ENCODE results near the gene MCM7. TPM values are rescaled to one million over a fixed set of nuclear protein-coding genes. Genes with fewer than 3 reads are reported as not detected.

The MCM7 gene
- total and polyA plus RNA-seq, 2 of the 13 experiments (the other 11 are each of a cell fraction or from before 2014, with no cell fraction given): 84.5 to 214 TPM

DNA sequence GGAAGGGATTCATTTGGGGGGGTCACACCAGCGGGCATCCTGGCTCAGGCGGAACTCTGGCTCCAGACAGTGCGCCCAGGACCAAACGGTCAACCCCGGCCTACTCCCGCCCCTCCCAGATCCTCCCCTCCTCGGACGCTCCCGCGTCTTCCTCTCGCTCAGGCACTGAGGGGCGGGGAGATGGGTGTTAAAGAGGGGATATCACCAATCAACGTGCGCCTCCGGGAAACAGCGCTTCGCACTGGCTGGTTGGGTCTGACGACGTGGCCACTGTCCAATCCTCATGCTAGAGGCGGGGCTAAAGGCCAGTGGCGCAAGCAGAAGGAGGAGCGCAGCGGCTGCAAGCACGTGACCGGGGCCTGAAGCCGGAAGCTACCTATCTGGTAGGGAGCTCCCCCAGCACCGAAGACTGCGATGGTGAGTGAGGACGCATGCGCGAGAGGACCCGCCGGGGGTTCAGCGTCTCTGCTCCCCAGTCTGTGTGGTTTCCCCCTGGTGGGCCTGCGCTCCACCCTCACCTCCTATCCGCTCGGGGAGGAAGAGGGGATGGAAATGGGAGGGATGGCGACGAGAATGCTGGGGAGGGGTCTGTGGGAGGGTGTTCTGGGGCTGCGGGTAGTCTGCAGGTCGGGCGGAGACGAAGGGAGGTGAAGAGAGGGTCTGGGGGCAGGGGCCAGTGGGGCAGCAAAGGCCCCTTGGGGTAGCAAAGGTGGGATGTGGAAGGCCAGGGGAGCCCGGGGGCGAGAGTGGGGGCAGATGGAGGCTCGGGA is 47.5 kb upstream of the MCM7 start, which contains the start of gene LAMTOR4 (continued):
- TF ChIP-seq, protein P1, sequence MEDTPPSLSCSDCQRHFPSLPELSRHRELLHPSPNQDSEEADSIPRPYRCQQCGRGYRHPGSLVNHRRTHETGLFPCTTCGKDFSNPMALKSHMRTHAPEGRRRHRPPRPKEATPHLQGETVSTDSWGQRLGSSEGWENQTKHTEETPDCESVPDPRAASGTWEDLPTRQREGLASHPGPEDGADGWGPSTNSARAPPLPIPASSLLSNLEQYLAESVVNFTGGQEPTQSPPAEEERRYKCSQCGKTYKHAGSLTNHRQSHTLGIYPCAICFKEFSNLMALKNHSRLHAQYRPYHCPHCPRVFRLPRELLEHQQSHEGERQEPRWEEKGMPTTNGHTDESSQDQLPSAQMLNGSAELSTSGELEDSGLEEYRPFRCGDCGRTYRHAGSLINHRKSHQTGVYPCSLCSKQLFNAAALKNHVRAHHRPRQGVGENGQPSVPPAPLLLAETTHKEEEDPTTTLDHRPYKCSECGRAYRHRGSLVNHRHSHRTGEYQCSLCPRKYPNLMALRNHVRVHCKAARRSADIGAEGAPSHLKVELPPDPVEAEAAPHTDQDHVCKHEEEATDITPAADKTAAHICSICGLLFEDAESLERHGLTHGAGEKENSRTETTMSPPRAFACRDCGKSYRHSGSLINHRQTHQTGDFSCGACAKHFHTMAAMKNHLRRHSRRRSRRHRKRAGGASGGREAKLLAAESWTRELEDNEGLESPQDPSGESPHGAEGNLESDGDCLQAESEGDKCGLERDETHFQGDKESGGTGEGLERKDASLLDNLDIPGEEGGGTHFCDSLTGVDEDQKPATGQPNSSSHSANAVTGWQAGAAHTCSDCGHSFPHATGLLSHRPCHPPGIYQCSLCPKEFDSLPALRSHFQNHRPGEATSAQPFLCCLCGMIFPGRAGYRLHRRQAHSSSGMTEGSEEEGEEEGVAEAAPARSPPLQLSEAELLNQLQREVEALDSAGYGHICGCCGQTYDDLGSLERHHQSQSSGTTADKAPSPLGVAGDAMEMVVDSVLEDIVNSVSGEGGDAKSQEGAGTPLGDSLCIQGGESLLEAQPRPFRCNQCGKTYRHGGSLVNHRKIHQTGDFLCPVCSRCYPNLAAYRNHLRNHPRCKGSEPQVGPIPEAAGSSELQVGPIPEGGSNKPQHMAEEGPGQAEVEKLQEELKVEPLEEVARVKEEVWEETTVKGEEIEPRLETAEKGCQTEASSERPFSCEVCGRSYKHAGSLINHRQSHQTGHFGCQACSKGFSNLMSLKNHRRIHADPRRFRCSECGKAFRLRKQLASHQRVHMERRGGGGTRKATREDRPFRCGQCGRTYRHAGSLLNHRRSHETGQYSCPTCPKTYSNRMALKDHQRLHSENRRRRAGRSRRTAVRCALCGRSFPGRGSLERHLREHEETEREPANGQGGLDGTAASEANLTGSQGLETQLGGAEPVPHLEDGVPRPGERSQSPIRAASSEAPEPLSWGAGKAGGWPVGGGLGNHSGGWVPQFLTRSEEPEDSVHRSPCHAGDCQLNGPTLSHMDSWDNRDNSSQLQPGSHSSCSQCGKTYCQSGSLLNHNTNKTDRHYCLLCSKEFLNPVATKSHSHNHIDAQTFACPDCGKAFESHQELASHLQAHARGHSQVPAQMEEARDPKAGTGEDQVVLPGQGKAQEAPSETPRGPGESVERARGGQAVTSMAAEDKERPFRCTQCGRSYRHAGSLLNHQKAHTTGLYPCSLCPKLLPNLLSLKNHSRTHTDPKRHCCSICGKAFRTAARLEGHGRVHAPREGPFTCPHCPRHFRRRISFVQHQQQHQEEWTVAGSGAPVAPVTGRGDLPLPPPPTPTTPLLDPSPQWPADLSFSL (CRISPR knock-in tag; IDR thresholded peaks at IDR 0.05): no peak
- TF ChIP-seq ZNF605 (CRISPR knock-in tag; IDR thresholded peaks at IDR 0.05): no peak; the same call in 1 of the 2 replicates
- 0 out of 2 replicates have a peak, but pooled peaks have one; percentile 19 for TF ChIP-seq SIX4 (CRISPR knock-in tag; IDR thresholded peaks at IDR 0.05)
- no peak for TF ChIP-seq MBD4 (IDR thresholded peaks at IDR 0.05; ENCODE audit: borderline replicate concordance, low read length)
- TF ChIP-seq ZNF879 (CRISPR knock-in tag; IDR thresholded peaks at IDR 0.05): no peak
- peak; percentile 58 for TF ChIP-seq ASH2L (IDR thresholded peaks at IDR 0.05; ENCODE audit: insufficient read length, low read depth, low read length)
- peak; percentile 74; the same call in 1 of the 2 replicates for TF ChIP-seq KDM3A (CRISPR knock-in tag; IDR thresholded peaks at IDR 0.05; ENCODE audit: low read depth)
- TF ChIP-seq MIER3 (CRISPR knock-in tag; IDR thresholded peaks at IDR 0.05; ENCODE audit: borderline replicate concordance): peak; percentile 64; the same call in 1 of the 2 replicates
- no peak for TF ChIP-seq ZNF577 (CRISPR knock-in tag; IDR thresholded peaks at IDR 0.05; ENCODE audit: borderline replicate concordance, low read depth)
- no peak for TF ChIP-seq MAFG (CRISPR knock-in tag; IDR thresholded peaks at IDR 0.05)
- TF ChIP-seq, protein P2, sequence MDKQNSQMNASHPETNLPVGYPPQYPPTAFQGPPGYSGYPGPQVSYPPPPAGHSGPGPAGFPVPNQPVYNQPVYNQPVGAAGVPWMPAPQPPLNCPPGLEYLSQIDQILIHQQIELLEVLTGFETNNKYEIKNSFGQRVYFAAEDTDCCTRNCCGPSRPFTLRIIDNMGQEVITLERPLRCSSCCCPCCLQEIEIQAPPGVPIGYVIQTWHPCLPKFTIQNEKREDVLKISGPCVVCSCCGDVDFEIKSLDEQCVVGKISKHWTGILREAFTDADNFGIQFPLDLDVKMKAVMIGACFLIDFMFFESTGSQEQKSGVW (CRISPR knock-in tag; IDR thresholded peaks at IDR 0.05; ENCODE audit: borderline replicate concordance): no peak
- TF ChIP-seq STAT5B (CRISPR knock-in tag; IDR thresholded peaks at IDR 0.05): 0 out of 2 replicates have a peak, but pooled peaks have one; percentile 78
- TF ChIP-seq, protein P3, sequence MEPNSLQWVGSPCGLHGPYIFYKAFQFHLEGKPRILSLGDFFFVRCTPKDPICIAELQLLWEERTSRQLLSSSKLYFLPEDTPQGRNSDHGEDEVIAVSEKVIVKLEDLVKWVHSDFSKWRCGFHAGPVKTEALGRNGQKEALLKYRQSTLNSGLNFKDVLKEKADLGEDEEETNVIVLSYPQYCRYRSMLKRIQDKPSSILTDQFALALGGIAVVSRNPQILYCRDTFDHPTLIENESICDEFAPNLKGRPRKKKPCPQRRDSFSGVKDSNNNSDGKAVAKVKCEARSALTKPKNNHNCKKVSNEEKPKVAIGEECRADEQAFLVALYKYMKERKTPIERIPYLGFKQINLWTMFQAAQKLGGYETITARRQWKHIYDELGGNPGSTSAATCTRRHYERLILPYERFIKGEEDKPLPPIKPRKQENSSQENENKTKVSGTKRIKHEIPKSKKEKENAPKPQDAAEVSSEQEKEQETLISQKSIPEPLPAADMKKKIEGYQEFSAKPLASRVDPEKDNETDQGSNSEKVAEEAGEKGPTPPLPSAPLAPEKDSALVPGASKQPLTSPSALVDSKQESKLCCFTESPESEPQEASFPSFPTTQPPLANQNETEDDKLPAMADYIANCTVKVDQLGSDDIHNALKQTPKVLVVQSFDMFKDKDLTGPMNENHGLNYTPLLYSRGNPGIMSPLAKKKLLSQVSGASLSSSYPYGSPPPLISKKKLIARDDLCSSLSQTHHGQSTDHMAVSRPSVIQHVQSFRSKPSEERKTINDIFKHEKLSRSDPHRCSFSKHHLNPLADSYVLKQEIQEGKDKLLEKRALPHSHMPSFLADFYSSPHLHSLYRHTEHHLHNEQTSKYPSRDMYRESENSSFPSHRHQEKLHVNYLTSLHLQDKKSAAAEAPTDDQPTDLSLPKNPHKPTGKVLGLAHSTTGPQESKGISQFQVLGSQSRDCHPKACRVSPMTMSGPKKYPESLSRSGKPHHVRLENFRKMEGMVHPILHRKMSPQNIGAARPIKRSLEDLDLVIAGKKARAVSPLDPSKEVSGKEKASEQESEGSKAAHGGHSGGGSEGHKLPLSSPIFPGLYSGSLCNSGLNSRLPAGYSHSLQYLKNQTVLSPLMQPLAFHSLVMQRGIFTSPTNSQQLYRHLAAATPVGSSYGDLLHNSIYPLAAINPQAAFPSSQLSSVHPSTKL (CRISPR knock-in tag; IDR thresholded peaks at IDR 0.05): no peak
- TF ChIP-seq, protein P4, sequence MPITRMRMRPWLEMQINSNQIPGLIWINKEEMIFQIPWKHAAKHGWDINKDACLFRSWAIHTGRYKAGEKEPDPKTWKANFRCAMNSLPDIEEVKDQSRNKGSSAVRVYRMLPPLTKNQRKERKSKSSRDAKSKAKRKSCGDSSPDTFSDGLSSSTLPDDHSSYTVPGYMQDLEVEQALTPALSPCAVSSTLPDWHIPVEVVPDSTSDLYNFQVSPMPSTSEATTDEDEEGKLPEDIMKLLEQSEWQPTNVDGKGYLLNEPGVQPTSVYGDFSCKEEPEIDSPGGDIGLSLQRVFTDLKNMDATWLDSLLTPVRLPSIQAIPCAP (CRISPR knock-in tag; IDR thresholded peaks at IDR 0.05; ENCODE audit: low read depth): no peak
- no peak for TF ChIP-seq NR2F1 (CRISPR knock-in tag; IDR thresholded peaks at IDR 0.05)
- TF ChIP-seq ZNF792 (CRISPR knock-in tag; IDR thresholded peaks at IDR 0.05): peak; percentile 71
- TF ChIP-seq TARDBP (CRISPR knock-in tag; IDR thresholded peaks at IDR 0.05): peak; percentile 42; the same call in 1 of the 2 replicates

Data from HepG2 (cell line).